ENCODE results near the gene CLTC.

Gene CLTC

GRCh38 chr17:59680314-59680713 is 60.6 kb downstream of the CLTC start:
- peaks cover 47% of the 10 kb centered on the region; the same call in 1 of the 2 replicates for H3K79me2 ChIP-seq (ENCODE audit: insufficient read depth, low read length)
- DNase-seq: no peak
- no peak overlapping the region for H2AFZ ChIP-seq (ENCODE audit: low read depth, low read length)
- ATAC-seq (ENCODE audit: insufficient read depth, low read depth): no peak
- no peak for TF ChIP-seq EZH2 (IDR thresholded peaks at IDR 0.05; ENCODE audit: borderline replicate concordance, low read depth, low read length, severe bottlenecking)
- TF ChIP-seq CTCF (IDR thresholded peaks at IDR 0.05; ENCODE audit: borderline replicate concordance, extremely low read depth, low read length, poor library complexity, severe bottlenecking): no peak
- peaks cover 97% of the 10 kb centered on the region for H3K36me3 ChIP-seq (ENCODE audit: insufficient read depth, low read length)
- no peak overlapping the region for H3K4me2 ChIP-seq (ENCODE audit: insufficient read depth, low read length)
- H3K4me1 ChIP-seq (ENCODE audit: insufficient read depth, low read length): no peaks in the 10 kb centered on the region
- H3K27me3 ChIP-seq (ENCODE audit: insufficient read depth, low read length, poor library complexity): no peaks in the 10 kb centered on the region
- no peak overlapping the region for H3K4me3 ChIP-seq (ENCODE audit: low read depth in 1 of 2, low read length in 2 of 2)
- H3K9ac ChIP-seq (ENCODE audit: low read depth, low read length): no peak overlapping the region
- H3K27ac ChIP-seq (ENCODE audit: low read length): no peak overlapping the region
- H4K20me1 ChIP-seq (ENCODE audit: insufficient read depth, low read length): peaks cover 2% of the 10 kb centered on the region; the same call in 1 of the 2 replicates
- H3K9me3 ChIP-seq (ENCODE audit: insufficient read depth, low read length, severe bottlenecking): no peaks in the 10 kb centered on the region

GRCh38 chr17:59683283-59683682 is 63.6 kb downstream of the CLTC start:
- ATAC-seq (ENCODE audit: insufficient read depth, low read depth) (no peak), DNase-seq (no peak)
- H3K9me3 ChIP-seq (ENCODE audit: insufficient read depth, low read length, severe bottlenecking): no peaks in the 10 kb centered on the region
- H3K4me1 ChIP-seq (ENCODE audit: insufficient read depth, low read length): no peaks in the 10 kb centered on the region
- peaks cover 98% of the 10 kb centered on the region for H3K36me3 ChIP-seq (ENCODE audit: insufficient read depth, low read length)
- H3K4me3 ChIP-seq (ENCODE audit: low read depth in 1 of 2, low read length in 2 of 2): no peak overlapping the region
- H4K20me1 ChIP-seq (ENCODE audit: insufficient read depth, low read length): no peaks in the 10 kb centered on the region; the same call in 1 of the 2 replicates
- H3K9ac ChIP-seq (ENCODE audit: low read depth, low read length): no peak overlapping the region
- H3K27me3 ChIP-seq (ENCODE audit: insufficient read depth, low read length, poor library complexity): no peaks in the 10 kb centered on the region
- TF ChIP-seq CTCF (IDR thresholded peaks at IDR 0.05; ENCODE audit: borderline replicate concordance, extremely low read depth, low read length, poor library complexity, severe bottlenecking): no peak
- no peak for TF ChIP-seq EZH2 (IDR thresholded peaks at IDR 0.05; ENCODE audit: borderline replicate concordance, low read depth, low read length, severe bottlenecking)
- H3K79me2 ChIP-seq (ENCODE audit: insufficient read depth, low read length): peaks cover 48% of the 10 kb centered on the region
- no peak overlapping the region for H3K27ac ChIP-seq (ENCODE audit: low read length)
- H3K4me2 ChIP-seq (ENCODE audit: insufficient read depth, low read length): no peak overlapping the region
- no peak overlapping the region for H2AFZ ChIP-seq (ENCODE audit: low read depth, low read length)

- peaks cover 99% of the 10 kb centered on the region for H3K36me3 ChIP-seq (ENCODE audit: insufficient read depth, low read length)
- H3K4me2 ChIP-seq (ENCODE audit: insufficient read depth, low read length): no peak overlapping the region
- H3K27me3 ChIP-seq (ENCODE audit: insufficient read depth, low read length, poor library complexity): no peaks in the 10 kb centered on the region
- H3K79me2 ChIP-seq (ENCODE audit: insufficient read depth, low read length): peaks cover 61% of the 10 kb centered on the region
- no peaks in the 10 kb centered on the region for H3K4me1 ChIP-seq (ENCODE audit: insufficient read depth, low read length)
- H4K20me1 ChIP-seq (ENCODE audit: insufficient read depth, low read length): no peaks in the 10 kb centered on the region; the same call in 1 of the 2 replicates
- no peak for TF ChIP-seq EZH2 (IDR thresholded peaks at IDR 0.05; ENCODE audit: borderline replicate concordance, low read depth, low read length, severe bottlenecking)
- no peak for TF ChIP-seq CTCF (IDR thresholded peaks at IDR 0.05; ENCODE audit: borderline replicate concordance, extremely low read depth, low read length, poor library complexity, severe bottlenecking)
- H3K27ac ChIP-seq (ENCODE audit: low read length): no peak overlapping the region
- H3K9ac ChIP-seq (ENCODE audit: low read depth, low read length): no peak overlapping the region
- H2AFZ ChIP-seq (ENCODE audit: low read depth, low read length): no peak overlapping the region
- no peaks in the 10 kb centered on the region for H3K9me3 ChIP-seq (ENCODE audit: insufficient read depth, low read length, severe bottlenecking)
- ATAC-seq (ENCODE audit: insufficient read depth, low read depth): no peak
- no peak for DNase-seq
- no peak overlapping the region for H3K4me3 ChIP-seq (ENCODE audit: low read depth in 1 of 2, low read length in 2 of 2)
These were observed 65.3 kb downstream of the CLTC start for GRCh38 chr17:59684967-59685366.

GRCh38 chr17:59688008-59688407 is 68.3 kb downstream of the CLTC start:
- Histone ChIP-seq H4K20me1 (ENCODE audit: insufficient read depth, low read length) (no peaks in the 10 kb centered on the region; the same call in 1 of the 2 replicates), H3K4me2 (ENCODE audit: insufficient read depth, low read length) (no peak overlapping the region)

More at GRCh38 chr17:59688008-59688407, 68.3 kb downstream of the CLTC start:
- no peaks in the 10 kb centered on the region for H3K9me3 ChIP-seq (ENCODE audit: insufficient read depth, low read length, severe bottlenecking)
- H3K4me3 ChIP-seq (ENCODE audit: low read depth in 1 of 2, low read length in 2 of 2): no peak overlapping the region
- H3K79me2 ChIP-seq (ENCODE audit: insufficient read depth, low read length): peaks cover 76% of the 10 kb centered on the region
- DNase-seq (no peak), ATAC-seq (ENCODE audit: insufficient read depth, low read depth) (no peak)
- no peak overlapping the region for H3K9ac ChIP-seq (ENCODE audit: low read depth, low read length)
- no peaks in the 10 kb centered on the region for H3K27me3 ChIP-seq (ENCODE audit: insufficient read depth, low read length, poor library complexity)
- H3K27ac ChIP-seq (ENCODE audit: low read length): no peak overlapping the region
- TF ChIP-seq EZH2 (IDR thresholded peaks at IDR 0.05; ENCODE audit: borderline replicate concordance, low read depth, low read length, severe bottlenecking): no peak
- no peak for TF ChIP-seq CTCF (IDR thresholded peaks at IDR 0.05; ENCODE audit: borderline replicate concordance, extremely low read depth, low read length, poor library complexity, severe bottlenecking)
- H3K36me3 ChIP-seq (ENCODE audit: insufficient read depth, low read length): peaks cover 95% of the 10 kb centered on the region
- H2AFZ ChIP-seq (ENCODE audit: low read depth, low read length): no peak overlapping the region
- no peaks in the 10 kb centered on the region for H3K4me1 ChIP-seq (ENCODE audit: insufficient read depth, low read length)

Measured in DND-41 (cell line).